ENCODE measurements around the gene RRAS.

The RRAS gene

GRCh38 chr19:49684251-49684982, 44.5 kb upstream of the RRAS start:
- Histone ChIP-seq H3K4me3 (ENCODE audit: low read depth in 1 of 2, low read length in 2 of 2) (no peak overlapping the region), H3K9ac (ENCODE audit: low read depth in 1 of 2, low read length in 2 of 2) (no peak overlapping the region), H3K4me1 (ENCODE audit: control insufficient read depth in 1 of 2, insufficient read depth in 2 of 2, low read length in 2 of 2) (peaks cover 9 to 22% of the 10 kb centered on the region in 2 donors), H3K36me3 (ENCODE audit: control insufficient read depth in 1 of 2, insufficient read depth in 2 of 2, low read length in 2 of 2) (peaks cover 23 to 56% of the 10 kb centered on the region in 2 donors), H3K9me3 (ENCODE audit: control insufficient read depth in 1 of 2, low read length in 2 of 2) (no peaks in the 10 kb centered on the region), H3K27ac (ENCODE audit: low read depth, low read length) (no peak overlapping the region), H3K27me3 (ENCODE audit: control insufficient read depth in 1 of 2, insufficient read depth in 2 of 2, low read length in 2 of 2) (peaks cover 0 to 1% of the 10 kb centered on the region in 2 donors)

GRCh38 chr19:49683814-49684250, 43.9 kb upstream of the RRAS start:
- no peak overlapping the region for H3K9ac ChIP-seq (ENCODE audit: low read depth in 1 of 2, low read length in 2 of 2)
- no peaks in the 10 kb centered on the region for H3K9me3 ChIP-seq (ENCODE audit: control insufficient read depth in 1 of 2, low read length in 2 of 2)
- H3K27ac ChIP-seq (ENCODE audit: low read depth, low read length): no peak overlapping the region
- H3K27me3 ChIP-seq (ENCODE audit: control insufficient read depth in 1 of 2, insufficient read depth in 2 of 2, low read length in 2 of 2): no peaks in the 10 kb centered on the region
- peaks cover 8 to 20% of the 10 kb centered on the region in 2 donors for H3K4me1 ChIP-seq (ENCODE audit: control insufficient read depth in 1 of 2, insufficient read depth in 2 of 2, low read length in 2 of 2)
- H3K36me3 ChIP-seq (ENCODE audit: control insufficient read depth in 1 of 2, insufficient read depth in 2 of 2, low read length in 2 of 2): peaks cover 23 to 56% of the 10 kb centered on the region in 2 donors
- no peak overlapping the region for H3K4me3 ChIP-seq (ENCODE audit: low read depth in 1 of 2, low read length in 2 of 2)

- Histone ChIP-seq H3K4me1 (ENCODE audit: control insufficient read depth in 1 of 2, insufficient read depth in 2 of 2, low read length in 2 of 2) (peaks cover 15 to 29% of the 10 kb centered on the region in 2 donors), H3K27ac (ENCODE audit: low read depth, low read length) (no peak overlapping the region), H3K36me3 (ENCODE audit: control insufficient read depth in 1 of 2, insufficient read depth in 2 of 2, low read length in 2 of 2) (peaks cover 23 to 51% of the 10 kb centered on the region in 2 donors), H3K27me3 (ENCODE audit: control insufficient read depth in 1 of 2, insufficient read depth in 2 of 2, low read length in 2 of 2) (no peaks in the 10 kb centered on the region), H3K9ac (ENCODE audit: low read depth in 1 of 2, low read length in 2 of 2) (no peak overlapping the region), H3K4me3 (ENCODE audit: low read depth in 1 of 2, low read length in 2 of 2) (no peak overlapping the region), H3K9me3 (ENCODE audit: control insufficient read depth in 1 of 2, low read length in 2 of 2) (no peaks in the 10 kb centered on the region)
These were observed 42.3 kb upstream of the RRAS start for GRCh38 chr19:49682274-49682673.

DNA sequence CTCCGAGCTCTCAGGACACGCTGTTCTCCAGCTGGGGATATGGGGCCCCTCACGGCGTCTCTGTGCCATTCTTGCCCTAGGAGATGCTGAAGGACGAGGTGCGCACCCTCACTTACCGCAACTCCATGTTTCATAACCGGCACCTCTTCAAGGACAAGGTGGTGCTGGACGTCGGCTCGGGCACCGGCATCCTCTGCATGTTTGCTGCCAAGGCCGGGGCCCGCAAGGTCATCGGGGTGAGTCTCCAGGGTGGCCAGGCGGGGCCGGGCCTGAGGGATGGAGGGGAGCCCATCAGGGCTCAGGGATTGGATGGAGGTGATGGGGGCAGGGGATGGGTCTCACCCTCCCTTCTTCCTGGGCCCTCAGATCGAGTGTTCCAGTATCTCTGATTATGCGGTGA, 41.9 kb upstream of the RRAS start:
- no peak overlapping the region for H3K4me3 ChIP-seq (ENCODE audit: low read depth in 1 of 2, low read length in 2 of 2)
- H3K36me3 ChIP-seq (ENCODE audit: control insufficient read depth in 1 of 2, insufficient read depth in 2 of 2, low read length in 2 of 2): peaks cover 23 to 48% of the 10 kb centered on the region in 2 donors
- no peaks in the 10 kb centered on the region for H3K27me3 ChIP-seq (ENCODE audit: control insufficient read depth in 1 of 2, insufficient read depth in 2 of 2, low read length in 2 of 2)
- no peak overlapping the region for H3K9ac ChIP-seq (ENCODE audit: low read depth in 1 of 2, low read length in 2 of 2)
- H3K9me3 ChIP-seq (ENCODE audit: control insufficient read depth in 1 of 2, low read length in 2 of 2): no peaks in the 10 kb centered on the region
- no peak overlapping the region for H3K27ac ChIP-seq (ENCODE audit: low read depth, low read length)
- peaks cover 15 to 29% of the 10 kb centered on the region in 2 donors for H3K4me1 ChIP-seq (ENCODE audit: control insufficient read depth in 1 of 2, insufficient read depth in 2 of 2, low read length in 2 of 2)

GRCh38 chr19:49680421-49681351, 40.7 kb upstream of the RRAS start:
- peaks cover 19 to 40% of the 10 kb centered on the region in 2 donors for H3K36me3 ChIP-seq (ENCODE audit: control insufficient read depth in 1 of 2, insufficient read depth in 2 of 2, low read length in 2 of 2)
- H3K4me1 ChIP-seq (ENCODE audit: control insufficient read depth in 1 of 2, insufficient read depth in 2 of 2, low read length in 2 of 2): peaks cover 15 to 32% of the 10 kb centered on the region in 2 donors
- H3K9ac ChIP-seq (ENCODE audit: low read depth in 1 of 2, low read length in 2 of 2): peak overlapping the region in 1 of 2 donors; percentile 47
- H3K27me3 ChIP-seq (ENCODE audit: control insufficient read depth in 1 of 2, insufficient read depth in 2 of 2, low read length in 2 of 2): no peaks in the 10 kb centered on the region
- no peaks in the 10 kb centered on the region for H3K9me3 ChIP-seq (ENCODE audit: control insufficient read depth in 1 of 2, low read length in 2 of 2)
- no peak overlapping the region for H3K27ac ChIP-seq (ENCODE audit: low read depth, low read length)
- H3K4me3 ChIP-seq (ENCODE audit: low read depth in 1 of 2, low read length in 2 of 2): peak overlapping the region in 1 of 2 donors; percentile 21

DNA sequence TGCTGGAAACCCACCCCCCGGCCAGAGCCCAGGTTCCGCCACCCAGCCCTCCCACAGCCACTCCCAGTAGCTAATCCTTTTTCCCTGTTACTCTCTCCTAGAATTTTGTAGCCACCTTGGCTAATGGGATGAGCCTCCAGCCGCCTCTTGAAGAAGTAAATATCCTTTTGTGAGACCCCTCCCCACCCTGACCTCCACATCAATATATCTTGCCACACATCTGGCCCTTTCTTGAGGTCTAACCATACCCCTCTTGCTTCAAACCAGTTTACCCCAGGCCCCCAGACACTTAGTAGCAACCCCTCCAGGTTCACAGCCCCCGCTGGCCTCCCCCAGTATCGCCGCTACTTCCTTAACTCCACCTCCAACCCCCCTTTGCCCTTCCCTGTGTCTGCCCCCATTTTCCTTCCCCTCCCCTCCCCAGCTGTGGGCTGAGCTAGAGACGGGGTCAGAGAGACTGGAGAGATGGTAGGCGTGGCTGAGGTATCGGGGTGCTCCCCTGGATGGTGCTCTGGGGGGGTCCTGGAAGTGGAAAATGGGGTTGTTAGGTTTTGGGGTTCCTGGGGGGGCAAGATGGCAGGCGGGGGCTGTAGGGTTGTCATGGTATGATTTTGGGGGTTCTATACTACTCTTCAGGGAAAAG, 39.9 kb upstream of the RRAS start:
- peak overlapping the region in 1 of 2 donors; percentile 47 for H3K9ac ChIP-seq (ENCODE audit: low read depth in 1 of 2, low read length in 2 of 2)
- H3K4me3 ChIP-seq (ENCODE audit: low read depth in 1 of 2, low read length in 2 of 2): no peak overlapping the region
- no peaks in the 10 kb centered on the region for H3K27me3 ChIP-seq (ENCODE audit: control insufficient read depth in 1 of 2, insufficient read depth in 2 of 2, low read length in 2 of 2)
- H3K9me3 ChIP-seq (ENCODE audit: control insufficient read depth in 1 of 2, low read length in 2 of 2): no peaks in the 10 kb centered on the region
- H3K4me1 ChIP-seq (ENCODE audit: control insufficient read depth in 1 of 2, insufficient read depth in 2 of 2, low read length in 2 of 2): peaks cover 15 to 32% of the 10 kb centered on the region in 2 donors
- H3K36me3 ChIP-seq (ENCODE audit: control insufficient read depth in 1 of 2, insufficient read depth in 2 of 2, low read length in 2 of 2): peaks cover 18 to 32% of the 10 kb centered on the region in 2 donors
- no peak overlapping the region for H3K27ac ChIP-seq (ENCODE audit: low read depth, low read length)

- no peaks in the 10 kb centered on the region for H3K27me3 ChIP-seq (ENCODE audit: control insufficient read depth in 1 of 2, insufficient read depth in 2 of 2, low read length in 2 of 2)
- no peak overlapping the region for H3K27ac ChIP-seq (ENCODE audit: low read depth, low read length)
- H3K4me1 ChIP-seq (ENCODE audit: control insufficient read depth in 1 of 2, insufficient read depth in 2 of 2, low read length in 2 of 2): peaks cover 15 to 32% of the 10 kb centered on the region in 2 donors
- H3K4me3 ChIP-seq (ENCODE audit: low read depth in 1 of 2, low read length in 2 of 2): no peak overlapping the region
- H3K9me3 ChIP-seq (ENCODE audit: control insufficient read depth in 1 of 2, low read length in 2 of 2): no peaks in the 10 kb centered on the region
- no peak overlapping the region for H3K9ac ChIP-seq (ENCODE audit: low read depth in 1 of 2, low read length in 2 of 2)
- peaks cover 14 to 25% of the 10 kb centered on the region in 2 donors for H3K36me3 ChIP-seq (ENCODE audit: control insufficient read depth in 1 of 2, insufficient read depth in 2 of 2, low read length in 2 of 2)
These were observed 39.2 kb upstream of the RRAS start for GRCh38 chr19:49678985-49679770.

GRCh38 chr19:49677901-49678674, 38.1 kb upstream of the RRAS start:
- peaks cover 8 to 17% of the 10 kb centered on the region in 2 donors for H3K36me3 ChIP-seq (ENCODE audit: control insufficient read depth in 1 of 2, insufficient read depth in 2 of 2, low read length in 2 of 2)
- H3K9ac ChIP-seq (ENCODE audit: low read depth in 1 of 2, low read length in 2 of 2): peak overlapping the region; percentile 67 to 77
- peak overlapping the region; percentile 86 for H3K27ac ChIP-seq (ENCODE audit: low read depth, low read length)
- H3K27me3 ChIP-seq (ENCODE audit: control insufficient read depth in 1 of 2, insufficient read depth in 2 of 2, low read length in 2 of 2): no peaks in the 10 kb centered on the region
- H3K9me3 ChIP-seq (ENCODE audit: control insufficient read depth in 1 of 2, low read length in 2 of 2): no peaks in the 10 kb centered on the region
- peak overlapping the region; percentile 74 to 92 for H3K4me3 ChIP-seq (ENCODE audit: low read depth in 1 of 2, low read length in 2 of 2)
- H3K4me1 ChIP-seq (ENCODE audit: control insufficient read depth in 1 of 2, insufficient read depth in 2 of 2, low read length in 2 of 2): peaks cover 15 to 32% of the 10 kb centered on the region in 2 donors

Measured in duodenal mucosa (tissue), 2 donors.